ENCODE results near the gene CYP19A1.
A peak's percentile ranks its signal among the peaks of the same experiment; 100 is the strongest.

CYP19A1 gene

GRCh38 chr15:51342227-51342999 lies 4.0 kb upstream of the CYP19A1 start:
- H3K4me1 ChIP-seq (ENCODE audit: control insufficient read depth in 1 of 2, insufficient read depth in 1 of 2, low read depth in 1 of 2, low read length in 1 of 2): peaks cover 13 to 15% of the 10 kb centered on the region in 2 experiments
- no peak overlapping the region for H3K27ac ChIP-seq
- H3K36me3 ChIP-seq: no peaks in the 10 kb centered on the region
- H3K27me3 ChIP-seq: peaks cover 36% of the 10 kb centered on the region
- no peaks in the 10 kb centered on the region for H3K9me3 ChIP-seq
- no peak for TF ChIP-seq CTCF (IDR thresholded peaks at IDR 0.05)
- H3K4me3 ChIP-seq (ENCODE audit: low read depth in 1 of 2, low read length in 1 of 2): peak overlapping the region in 1 of 2 experiments; percentile 38

GRCh38 chr15:51341366-51342226 lies 3.2 kb upstream of the CYP19A1 start, which contains the start of gene GLDN:
Gene GLDN (plus strand): TSS chr15:51341655. CDS start chr15:51341685, 30 bp downstream.
- H3K4me3 ChIP-seq (ENCODE audit: low read depth in 1 of 2, low read length in 1 of 2): peak within 1 kb of the TSS; percentile 34 to 38

GRCh38 chr15:51335538-51336410 lies 2.6 kb downstream of the CYP19A1 start:
- Histone ChIP-seq H3K27me3 (peaks cover 8% of the 10 kb centered on the region), H3K4me3 (ENCODE audit: low read depth in 1 of 2, low read length in 1 of 2) (no peak overlapping the region), H3K27ac (no peak overlapping the region), H3K9me3 (no peaks in the 10 kb centered on the region), H3K36me3 (no peaks in the 10 kb centered on the region), H3K4me1 (ENCODE audit: control insufficient read depth in 1 of 2, insufficient read depth in 1 of 2, low read depth in 1 of 2, low read length in 1 of 2) (peaks cover 4 to 22% of the 10 kb centered on the region in 2 experiments)
- no peak for TF ChIP-seq CTCF (IDR thresholded peaks at IDR 0.05)

More at GRCh38 chr15:51341366-51342226, 3.2 kb upstream of the CYP19A1 start, which contains the start of gene GLDN:
- Histone ChIP-seq H3K4me1 (ENCODE audit: control insufficient read depth in 1 of 2, insufficient read depth in 1 of 2, low read depth in 1 of 2, low read length in 1 of 2) (peaks cover 13 to 15% of the 10 kb centered on the region in 2 experiments), H3K27ac (no peak within 1 kb of the TSS), H3K27me3 (peaks cover 36% of the 10 kb centered on the region), H3K36me3 (no peaks in the 10 kb centered on the region), H3K9me3 (no peaks in the 10 kb centered on the region)
- TF ChIP-seq CTCF (IDR thresholded peaks at IDR 0.05): no peak

GRCh38 chr15:51335087-51335486 lies 3.3 kb downstream of the CYP19A1 start:
- H3K27me3 ChIP-seq: peaks cover 1% of the 10 kb centered on the region
- no peaks in the 10 kb centered on the region for H3K36me3 ChIP-seq
- no peak overlapping the region for H3K4me3 ChIP-seq (ENCODE audit: low read depth in 1 of 2, low read length in 1 of 2)
- no peak overlapping the region for H3K27ac ChIP-seq
- no peaks in the 10 kb centered on the region for H3K9me3 ChIP-seq
- H3K4me1 ChIP-seq (ENCODE audit: control insufficient read depth in 1 of 2, insufficient read depth in 1 of 2, low read depth in 1 of 2, low read length in 1 of 2): peaks cover 4 to 22% of the 10 kb centered on the region in 2 experiments
- TF ChIP-seq CTCF (IDR thresholded peaks at IDR 0.05): no peak

GRCh38 chr15:51334011-51334451 lies 4.4 kb downstream of the CYP19A1 start:
- peaks cover 4 to 22% of the 10 kb centered on the region in 2 experiments for H3K4me1 ChIP-seq (ENCODE audit: control insufficient read depth in 1 of 2, insufficient read depth in 1 of 2, low read depth in 1 of 2, low read length in 1 of 2)
- H3K36me3 ChIP-seq: no peaks in the 10 kb centered on the region
- no peak for TF ChIP-seq CTCF (IDR thresholded peaks at IDR 0.05)
- no peak overlapping the region for H3K27ac ChIP-seq
- no peaks in the 10 kb centered on the region for H3K9me3 ChIP-seq
- H3K27me3 ChIP-seq: no peaks in the 10 kb centered on the region
- H3K4me3 ChIP-seq (ENCODE audit: low read depth in 1 of 2, low read length in 1 of 2): no peak overlapping the region

All from neutrophil (primary cell).